SK-N-MC (cell line): Measurements from ENCODE around the gene NAPG.
A peak's percentile ranks its signal among the peaks of the same experiment; 100 is the strongest.

Source experiments
- DNase-seq: peaks from one replicate; pipeline ENCODE4 v3.0.0-alpha.2; 2011; ENCODE audit warnings: low read depth, low spot score
- H3K27ac ChIP-seq: fragments of 200-600 bp; sonication (generic); 2 replicates; pipeline ENCODE4 v1.5.1; 2016; ENCODE audit warnings: mixed run types
- H3K36me3 ChIP-seq: fragments of 200-600 bp; sonication (generic); 2 replicates; pipeline ENCODE4 v1.6.1; 2017; ENCODE audit warnings: antibody characterized with exemption, low read length, mixed read lengths; ENCODE audit not compliant: insufficient read depth
- H3K4me3 ChIP-seq: fragments of 200-600 bp; sonication (generic); 2 replicates; pipeline ENCODE4 v1.5.1; 2016
- H3K9ac ChIP-seq: fragments of 200-600 bp; sonication (generic); 2 replicates; pipeline ENCODE4 v1.8.0; 2017; ENCODE audit warnings: mixed run types, mixed read lengths; ENCODE audit not compliant: insufficient read length
- H3K9me3 ChIP-seq: fragments of 200-600 bp; sonication (generic); 2 replicates; pipeline ENCODE4 v1.6.1; 2017; ENCODE audit warnings: low read depth, mild to moderate bottlenecking, antibody characterized with exemption, low read length, moderate library complexity, mixed read lengths
- EZH2 ChIP-seq: fragments of 200-600 bp; sonication (generic); IDR thresholded peaks from one replicate; pipeline ENCODE4 v1.6.1; 2017; ENCODE audit warnings: antibody characterized with exemption
- FOXP2 ChIP-seq: optimal IDR thresholded peaks from 2 replicates; pipeline ENCODE3; 2011; ENCODE audit warnings: mild to moderate bottlenecking, moderate library complexity; ENCODE audit not compliant: insufficient read depth; ENCODE audit errors: extremely low read length, control extremely low read depth
- POLR2AphosphoS5 ChIP-seq: IDR thresholded peaks from 2 replicates; pipeline ENCODE4 v1.6.1; 2012; ENCODE audit warnings: mild to moderate bottlenecking, low read depth, low read length, borderline replicate concordance

NAPG gene

DNA sequence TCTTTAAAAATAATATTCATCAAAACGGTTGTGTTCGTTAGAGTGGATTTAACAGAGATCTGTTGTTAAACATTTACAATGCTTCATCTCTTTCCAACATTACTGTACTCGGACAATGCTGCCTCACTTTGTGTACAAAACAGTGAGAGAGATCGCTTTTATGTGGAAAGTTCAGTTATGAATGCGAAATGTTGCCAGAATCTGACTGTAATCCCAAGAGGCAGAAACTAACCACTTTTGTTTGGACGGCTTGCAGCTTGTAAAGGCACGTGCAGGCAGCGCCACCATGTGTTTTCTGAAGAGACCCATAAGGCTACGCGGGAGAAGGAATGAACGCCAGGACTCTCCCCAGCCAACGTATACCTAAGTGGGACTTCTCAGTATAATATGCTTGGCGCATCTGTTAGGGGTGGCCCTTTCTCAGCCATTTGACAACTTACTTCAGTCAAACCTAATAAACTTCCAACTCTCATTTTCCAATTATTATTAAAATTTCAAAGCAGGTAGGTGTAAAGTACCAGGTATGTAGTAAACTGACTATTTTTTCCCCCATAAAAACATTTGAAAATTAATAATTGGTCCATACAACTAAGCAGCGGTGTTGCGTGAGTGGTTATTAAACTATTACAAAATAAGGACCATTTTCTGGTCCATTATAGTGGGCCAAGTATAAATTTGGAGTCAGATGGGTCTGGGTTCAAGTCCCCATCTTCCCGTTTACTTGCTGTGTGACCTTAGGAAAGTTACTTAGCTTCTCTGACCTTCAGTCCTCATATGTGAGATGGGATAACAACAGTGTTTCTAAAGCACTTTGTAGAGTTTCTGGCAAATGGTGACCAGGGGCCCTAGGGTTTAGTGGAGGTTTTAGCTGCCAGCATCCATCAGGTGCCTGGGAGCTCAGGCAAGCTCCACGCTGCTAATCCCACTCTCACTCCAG, 5.6 kb upstream of the NAPG start:
- Histone ChIP-seq H3K36me3 (no peaks in the 10 kb centered on the region), H3K9me3 (peaks cover 10% of the 10 kb centered on the region; the same call in 1 of the 2 replicates), H3K27ac (peak overlapping the region; percentile 100), H3K4me3 (peak overlapping the region; percentile 76), H3K9ac (peak overlapping the region; percentile 85)
- DNase-seq, result peak; percentile 99
- TF ChIP-seq FOXP2, result no peak
- TF ChIP-seq POLR2AphosphoS5, result peak; percentile 40; the same call in 1 of the 2 replicates

DNA sequence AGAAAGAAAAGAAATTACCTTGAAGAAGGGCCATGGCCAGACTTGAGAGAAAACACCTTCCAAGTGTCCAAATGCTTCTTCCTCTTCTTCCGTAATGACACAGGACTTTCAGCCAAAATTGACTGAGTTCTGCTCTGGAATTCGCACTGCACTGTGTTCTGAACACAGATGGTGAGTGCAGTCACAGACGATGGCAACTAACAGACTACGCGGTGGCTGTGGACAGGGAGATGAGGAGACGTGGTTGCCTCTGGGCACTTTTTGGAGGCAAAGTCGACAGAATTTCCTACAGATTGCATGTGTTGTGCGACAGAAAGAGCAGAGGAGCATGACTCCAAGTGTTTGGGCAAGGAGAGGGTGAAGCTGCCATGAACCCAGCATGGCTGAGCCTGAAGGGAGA, 4.3 kb upstream of the NAPG start:
- H3K4me3 ChIP-seq, result no peak overlapping the region
- DNase-seq, result no peak
- H3K36me3 ChIP-seq, result no peaks in the 10 kb centered on the region
- H3K27ac ChIP-seq, result peak overlapping the region; percentile 100
- peak overlapping the region; percentile 52 for H3K9ac ChIP-seq
- peaks cover 10% of the 10 kb centered on the region; the same call in 1 of the 2 replicates for H3K9me3 ChIP-seq
- TF ChIP-seq EZH2 (no peak), POLR2AphosphoS5 (no peak), FOXP2 (no peak)

GRCh38 chr18:10522574-10522973, 3.3 kb upstream of the NAPG start:
- Histone ChIP-seq H3K9me3 (peaks cover under 1% of the 10 kb centered on the region; the same call in 1 of the 2 replicates), H3K27ac (peak overlapping the region; percentile 100), H3K36me3 (no peaks in the 10 kb centered on the region), H3K9ac (peak overlapping the region; percentile 52), H3K4me3 (no peak overlapping the region)
- DNase-seq, result no peak
- TF ChIP-seq EZH2 (no peak), POLR2AphosphoS5 (no peak), FOXP2 (no peak)

- DNase-seq, result no peak
Observed at GRCh38 chr18:10523544-10523943, 2.3 kb upstream of the NAPG start.

DNA sequence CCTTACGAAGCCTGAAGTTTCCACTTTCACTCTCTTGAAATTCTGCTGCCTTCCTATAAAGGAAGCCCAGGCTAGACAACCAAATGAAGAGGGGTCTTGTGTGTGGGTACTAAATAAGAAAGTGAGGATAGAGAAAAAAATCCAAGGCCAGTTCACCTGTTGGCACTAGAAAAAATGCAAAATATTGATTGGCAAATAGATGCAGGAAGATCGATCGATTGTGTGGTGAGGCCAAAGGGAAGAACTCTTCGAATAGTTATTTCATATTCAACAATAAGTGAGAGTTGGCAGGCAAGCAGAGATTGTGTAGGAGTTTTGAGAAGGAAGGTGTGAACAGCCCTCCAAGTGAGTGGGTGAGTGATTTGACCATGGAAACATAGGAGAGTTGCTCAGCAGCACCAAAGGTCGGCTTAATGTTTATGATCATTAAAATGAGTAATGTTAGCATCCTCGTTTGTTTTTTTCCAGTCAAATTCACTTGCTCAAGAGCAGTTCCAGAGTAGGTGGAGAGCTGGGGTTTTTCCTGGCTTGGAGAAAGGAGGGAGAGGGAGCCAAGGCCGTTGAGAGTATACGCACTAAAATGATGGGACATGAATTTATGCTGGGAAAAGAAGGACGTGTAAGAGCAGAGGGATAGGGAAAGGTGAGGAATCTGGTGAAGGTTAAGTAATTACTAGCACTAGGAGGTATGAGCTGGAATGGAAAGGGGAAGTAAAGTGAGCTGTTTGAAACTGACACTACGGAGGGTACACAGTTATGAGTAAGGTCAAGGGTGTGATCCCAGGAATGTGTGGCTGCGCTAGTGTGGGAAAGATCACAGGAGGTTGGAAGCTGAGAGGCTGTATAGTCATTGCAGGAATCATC, 1.1 kb upstream of the NAPG start:
- Histone ChIP-seq H3K9ac (no peak overlapping the region), H3K4me3 (no peak overlapping the region), H3K36me3 (no peaks in the 10 kb centered on the region), H3K9me3 (no peaks in the 10 kb centered on the region), H3K27ac (peak overlapping the region; percentile 50)
- TF ChIP-seq POLR2AphosphoS5 (no peak), EZH2 (no peak), FOXP2 (no peak)
- no peak for DNase-seq

More at GRCh38 chr18:10523544-10523943, 2.3 kb upstream of the NAPG start:
- H3K9ac ChIP-seq, result no peak overlapping the region
- H3K4me3 ChIP-seq, result no peak overlapping the region
- no peaks in the 10 kb centered on the region for H3K9me3 ChIP-seq
- TF ChIP-seq FOXP2 (no peak), EZH2 (no peak), POLR2AphosphoS5 (no peak)
- peak overlapping the region; percentile 50; the same call in 1 of the 2 replicates for H3K27ac ChIP-seq
- no peaks in the 10 kb centered on the region for H3K36me3 ChIP-seq

GRCh38 chr18:10525371-10525691, 496 bp upstream of the NAPG start:
- TF ChIP-seq EZH2, result no peak
- no peak for TF ChIP-seq FOXP2
- no peak for TF ChIP-seq POLR2AphosphoS5
- Histone ChIP-seq H3K4me3 (peak overlapping the region; percentile 81), H3K9me3 (no peaks in the 10 kb centered on the region), H3K36me3 (no peaks in the 10 kb centered on the region), H3K9ac (no peak overlapping the region), H3K27ac (peak overlapping the region; percentile 50)
- no peak for DNase-seq

GRCh38 chr18:10526561-10526949, 728 bp downstream of the NAPG start:
- Histone ChIP-seq H3K36me3 (peaks cover 4% of the 10 kb centered on the region; the same call in 1 of the 2 replicates), H3K27ac (no peak overlapping the region), H3K9ac (peak overlapping the region; percentile 77), H3K9me3 (no peaks in the 10 kb centered on the region), H3K4me3 (peak overlapping the region; percentile 81)
- TF ChIP-seq EZH2 (no peak), POLR2AphosphoS5 (no peak)
- no peak for DNase-seq

DNA sequence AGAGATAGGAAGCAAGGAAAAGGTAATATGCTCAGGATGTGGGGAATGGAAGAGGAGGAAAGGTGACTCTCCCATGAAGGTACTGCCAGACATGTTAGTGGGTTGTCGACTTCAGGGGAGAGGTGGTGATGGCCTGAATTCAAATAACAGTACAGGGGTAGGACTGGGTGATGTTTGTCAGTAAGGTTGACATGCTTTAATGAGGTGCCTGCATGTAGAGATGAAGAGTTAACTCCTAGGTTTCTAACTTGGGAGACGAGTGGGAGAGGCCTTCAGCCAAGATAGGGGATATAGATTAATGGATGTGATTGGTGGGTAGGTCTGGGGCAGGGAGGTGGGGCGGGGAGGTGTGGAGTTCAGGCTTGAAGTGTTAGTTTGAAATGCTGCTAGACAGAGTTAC, 2.6 kb downstream of the NAPG start:
- peaks cover 19% of the 10 kb centered on the region; the same call in 1 of the 2 replicates for H3K36me3 ChIP-seq
- H3K9ac ChIP-seq, result no peak overlapping the region
- no peak for DNase-seq

More for the DNA sequence above, 2.6 kb downstream of the NAPG start:
- Histone ChIP-seq H3K27ac (no peak overlapping the region), H3K4me3 (peak overlapping the region; percentile 40; the same call in 1 of the 2 replicates), H3K9me3 (no peaks in the 10 kb centered on the region)
- TF ChIP-seq POLR2AphosphoS5 (no peak), FOXP2 (no peak), EZH2 (no peak)
